ENCODE measurements around the gene JMJD8.

Gene JMJD8

GRCh38 chr16:644556-644955 lies 39.6 kb downstream of the JMJD8 start (continued):
- no peak for TF ChIP-seq PRDM10 (tag by site-specific recombination; IDR thresholded peaks at IDR 0.05)
- no peak; the same call in 1 of the 2 replicates for TF ChIP-seq KLF1 (tag by site-specific recombination; IDR thresholded peaks at IDR 0.05)
- no peak for TF ChIP-seq ZNF670 (tag by site-specific recombination; IDR thresholded peaks at IDR 0.05; ENCODE audit: low read depth)
- TF ChIP-seq ZSCAN30 (tag by site-specific recombination; IDR thresholded peaks at IDR 0.05): no peak

GRCh38 chr16:643050-643368 lies 41.1 kb downstream of the JMJD8 start:
- no peaks in the 10 kb centered on the region for H3K9me3 ChIP-seq (ENCODE audit: control insufficient read depth, insufficient read depth, low read depth, low read length)
- H3K4me3 ChIP-seq (ENCODE audit: low read depth, low read length): no peak overlapping the region
- POLR2A ChIA-PET: interaction anchor here (0.6 kb wide), 1 partner anchor 1174 kb away, joined by 3 read pairs; no protein-coding TSS in a partner anchor
- no peak for TF ChIP-seq ZNF214 (tag by site-specific recombination; IDR thresholded peaks at IDR 0.05; ENCODE audit: borderline replicate concordance)
- TF ChIP-seq SCRT1 (tag by site-specific recombination; IDR thresholded peaks at IDR 0.05; ENCODE audit: borderline replicate concordance): peak; percentile 86; the same call in 1 of the 2 replicates
- 0 out of 2 replicates have a peak, but pooled peaks have one; percentile 7 for TF ChIP-seq SCRT2 (tag by site-specific recombination; IDR thresholded peaks at IDR 0.05)
- TF ChIP-seq HIC1 (tag by site-specific recombination; IDR thresholded peaks at IDR 0.05): no peak
- 0 out of 2 replicates have a peak, but pooled peaks have one; percentile 5 for TF ChIP-seq PATZ1 (tag by site-specific recombination; IDR thresholded peaks at IDR 0.05)
- TF ChIP-seq ZNF692 (tag by site-specific recombination; IDR thresholded peaks at IDR 0.05): peak; percentile 52; the same call in 1 of the 2 replicates
- TF ChIP-seq ZXDB (tag by site-specific recombination; IDR thresholded peaks at IDR 0.05): 0 out of 2 replicates have a peak, but pooled peaks have one; percentile 12
- 0 out of 2 replicates have a peak, but pooled peaks have one; percentile 6 for TF ChIP-seq ZEB2 (tag by site-specific recombination; IDR thresholded peaks at IDR 0.05)
- H3K27ac ChIP-seq (ENCODE audit: extremely low read depth, low read depth, low read length): peak overlapping the region; percentile 30; the same call in 1 of the 2 replicates
- CTCF ChIA-PET: no interaction called here
- H3K4me1 ChIP-seq (ENCODE audit: control insufficient read depth, insufficient read depth, low read length): peaks cover 5% of the 10 kb centered on the region; the same call in 1 of the 2 replicates
- peaks cover 0 to 7% of the 10 kb centered on the region in 2 experiments; a peak in 2 of 3 replicates for H3K36me3 ChIP-seq (ENCODE audit: control insufficient read depth in 2 of 2, insufficient read depth in 1 of 2, low read length in 2 of 2)

All from HEK293 (cell line).